ENCODE results near the gene MIDN. TPM values are rescaled to one million over a fixed set of nuclear protein-coding genes. Genes with fewer than 3 reads are reported as not detected.

MIDN gene
- total RNA-seq, 1 donor from 2014 or later: 19.7 TPM

DNA sequence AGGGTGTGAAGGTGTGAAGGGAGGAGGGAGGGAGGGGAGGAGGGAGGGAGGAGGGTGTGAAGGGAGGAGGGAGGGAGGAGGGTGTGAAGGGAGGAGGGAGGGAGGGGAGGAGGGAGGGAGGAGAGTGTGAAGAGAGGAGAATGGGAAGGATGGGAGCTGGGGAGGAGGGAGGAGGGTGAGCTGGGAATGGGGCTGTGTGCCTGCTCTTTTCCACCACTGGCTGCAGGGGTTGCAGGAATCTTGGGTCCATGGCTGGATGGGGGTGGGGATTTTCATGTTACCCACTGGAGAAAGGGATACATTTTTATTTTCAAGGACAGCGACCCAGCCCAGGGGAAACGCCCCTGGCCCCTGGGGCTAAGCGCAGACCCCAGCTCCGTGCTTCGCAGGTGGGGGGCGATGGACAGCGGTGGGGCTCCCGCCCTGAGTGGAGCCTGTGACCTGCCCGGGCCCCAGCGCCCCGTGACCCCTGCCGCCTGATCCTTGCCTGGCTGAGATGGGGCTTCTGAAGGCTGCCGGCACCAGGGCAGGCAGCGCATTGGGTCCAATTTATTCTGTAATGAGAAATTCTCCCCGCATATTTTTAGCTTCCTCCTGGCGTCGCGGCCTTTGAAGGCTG, 34.3 kb downstream of the MIDN start:
- no peak for DNase-seq

GRCh38 chr19:1283207-1283916, 35.0 kb downstream of the MIDN start:
- no peak for DNase-seq

GRCh38 chr19:1283917-1284292, 35.5 kb downstream of the MIDN start:
- no peak for DNase-seq

DNA sequence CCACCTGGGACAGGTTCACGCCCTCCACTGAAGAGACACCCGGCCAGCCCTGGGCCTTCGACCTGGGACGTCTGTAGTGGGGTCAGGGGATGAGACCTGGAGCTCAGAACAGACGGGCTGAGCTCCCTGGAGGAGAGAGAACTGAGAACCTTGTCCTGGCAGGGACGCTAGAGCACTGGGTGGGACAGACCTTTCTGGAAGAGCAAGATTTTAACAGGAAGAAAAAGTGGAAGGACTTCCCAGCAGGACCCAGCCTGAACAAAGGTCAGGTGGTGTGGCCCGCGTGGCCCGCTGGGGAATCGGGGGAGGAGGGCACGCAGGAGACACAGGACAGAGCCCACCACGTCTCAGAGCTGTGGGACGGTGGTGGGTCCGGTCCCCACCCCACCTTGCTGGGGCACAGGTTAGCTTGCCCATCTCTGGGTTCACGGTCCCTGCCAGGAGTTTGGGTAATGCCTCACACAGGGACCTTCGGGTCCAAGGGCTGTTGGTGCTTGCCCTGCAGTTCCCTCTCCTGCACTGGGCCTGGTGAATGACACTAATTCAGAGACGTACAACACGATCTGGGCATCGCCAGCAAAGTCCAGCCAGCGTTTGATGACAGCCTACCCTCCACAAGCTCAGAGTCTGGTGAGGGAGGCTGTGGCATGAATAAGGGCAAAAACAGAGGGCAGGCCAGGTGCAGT, 36.1 kb downstream of the MIDN start:
- no peak for DNase-seq

DNA sequence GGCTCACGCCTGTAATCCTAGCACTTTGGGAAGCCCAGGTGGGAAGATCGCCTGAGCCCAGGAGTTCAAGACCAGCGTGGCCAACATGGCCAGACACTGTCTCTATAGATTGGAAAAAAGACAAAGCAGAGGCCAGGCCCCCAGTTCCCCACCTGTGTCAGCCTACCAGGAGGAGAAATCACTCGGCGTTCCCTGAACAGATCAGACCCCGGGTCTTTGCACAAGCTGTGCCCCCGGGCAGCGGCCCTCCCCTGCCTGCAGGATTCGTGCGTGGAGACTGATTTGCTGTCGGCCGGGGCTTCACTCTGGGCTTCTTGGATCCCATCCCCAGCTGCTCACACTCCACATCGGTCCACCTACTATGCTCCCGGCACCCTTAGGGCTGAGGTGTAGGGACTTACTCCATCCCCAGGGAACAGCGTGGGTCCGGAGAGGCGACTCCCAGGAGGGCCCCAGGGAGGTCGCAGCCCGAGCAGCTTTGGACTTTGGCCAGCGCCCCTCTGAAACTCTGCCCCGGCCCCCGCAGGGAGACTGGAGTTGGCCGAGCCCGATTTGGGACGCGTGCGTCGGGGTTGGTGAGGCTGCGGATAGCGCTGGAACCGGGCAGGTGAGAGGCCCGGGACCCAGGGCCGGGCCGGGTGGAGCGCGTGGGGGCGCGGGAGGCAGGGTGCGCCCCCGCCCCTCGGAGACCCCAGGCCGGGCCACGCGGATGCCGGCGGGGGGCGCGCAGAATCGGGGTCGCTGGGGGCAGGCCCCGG, 36.8 kb downstream of the MIDN start:
- DNase-seq: no peak

GRCh38 chr19:1285737-1286360, 37.5 kb downstream of the MIDN start, which contains the start of gene EFNA2:
EFNA2 (plus strand) TSS chr19:1285873; CDS start chr19:1286169, 296 bp downstream.
- DNase-seq: no peak

DNA sequence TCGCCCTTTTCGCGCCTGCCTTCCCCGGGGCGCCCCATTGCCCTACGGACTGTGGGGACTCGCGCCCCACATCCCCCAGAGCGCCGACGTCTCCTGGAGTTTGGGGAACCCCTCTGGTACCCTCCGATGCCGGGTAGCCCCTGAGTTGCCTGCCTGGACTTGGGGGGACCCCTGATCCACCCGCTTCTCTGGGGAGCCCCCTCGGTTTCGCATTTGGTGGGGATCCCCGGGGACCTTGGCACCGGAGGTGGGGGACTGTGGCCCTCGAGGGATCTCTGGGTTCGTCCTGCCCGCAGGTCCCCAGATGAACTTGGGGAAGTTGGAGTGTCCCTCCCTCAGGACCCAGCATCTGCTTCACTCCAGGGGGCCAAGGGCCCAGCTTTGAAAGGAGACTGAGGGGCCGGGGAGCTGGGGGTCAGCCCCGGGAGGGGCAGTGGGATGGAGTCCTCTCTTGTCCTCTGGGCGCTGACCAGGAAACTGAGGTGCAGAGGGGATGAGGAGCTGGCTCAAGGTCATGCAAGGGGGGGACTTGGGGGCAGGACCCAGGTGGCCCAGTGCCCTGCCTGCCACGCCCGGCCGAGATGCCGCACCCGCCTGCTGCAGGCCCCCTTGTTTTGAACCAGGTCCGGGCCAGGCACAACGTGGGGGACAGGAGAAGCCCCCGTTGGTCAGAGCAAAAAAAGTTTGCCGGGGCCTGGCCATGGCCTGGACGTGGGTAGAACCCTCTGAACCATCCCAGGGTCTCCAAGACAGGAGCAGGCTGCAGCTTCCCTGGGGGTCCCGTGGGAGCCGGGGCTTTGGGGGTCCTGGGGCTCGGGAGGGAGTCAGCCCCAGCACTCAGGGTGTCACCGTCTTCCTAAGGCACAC, 38.3 kb downstream of the MIDN start:
- no peak for DNase-seq

DNA sequence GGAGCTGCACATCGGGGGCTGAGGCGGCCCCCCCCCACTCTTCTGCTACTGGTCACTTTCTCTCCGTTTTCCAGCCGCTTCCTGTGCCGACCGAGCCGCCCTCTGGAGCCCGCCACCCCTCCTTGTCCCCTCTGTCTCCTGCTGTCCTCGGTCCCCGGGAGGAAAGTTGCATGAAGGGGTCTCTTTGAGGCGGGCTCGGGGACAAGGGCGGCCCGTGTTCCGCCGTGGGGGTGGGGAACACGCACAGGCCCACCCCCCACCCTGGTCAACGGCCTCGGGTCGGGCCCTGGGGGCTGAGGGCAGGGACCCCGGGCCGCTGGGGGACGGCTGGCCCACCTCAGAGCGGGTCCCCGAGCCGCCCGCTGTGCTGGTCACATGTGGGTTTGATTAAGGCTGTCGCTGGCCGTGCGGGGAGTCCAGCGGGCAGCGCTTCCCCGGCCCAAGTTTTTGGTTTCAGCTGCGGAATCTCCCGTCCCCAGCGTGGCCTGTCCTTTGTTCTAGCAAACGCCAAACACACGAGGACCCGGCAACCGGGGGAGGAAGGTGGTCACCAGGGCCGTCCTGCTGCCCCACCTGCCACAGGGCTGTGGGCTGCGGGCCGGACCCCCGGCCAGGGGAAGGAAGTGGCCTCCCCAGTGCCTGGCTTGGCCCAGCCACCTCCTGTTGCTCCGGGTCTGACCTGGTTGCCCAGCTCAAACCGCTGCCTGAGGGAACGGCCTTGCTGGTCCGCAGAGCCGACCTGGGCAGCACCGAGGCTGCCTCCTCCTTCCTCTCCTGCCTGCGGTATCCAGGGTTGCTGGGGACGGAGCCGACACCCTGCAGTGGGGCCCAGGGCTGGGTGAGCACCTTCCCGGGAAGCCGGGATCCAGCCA, 39.2 kb downstream of the MIDN start:
- no peak for DNase-seq

GRCh38 chr19:1288226-1288612, 39.8 kb downstream of the MIDN start:
- DNase-seq: no peak

DNA sequence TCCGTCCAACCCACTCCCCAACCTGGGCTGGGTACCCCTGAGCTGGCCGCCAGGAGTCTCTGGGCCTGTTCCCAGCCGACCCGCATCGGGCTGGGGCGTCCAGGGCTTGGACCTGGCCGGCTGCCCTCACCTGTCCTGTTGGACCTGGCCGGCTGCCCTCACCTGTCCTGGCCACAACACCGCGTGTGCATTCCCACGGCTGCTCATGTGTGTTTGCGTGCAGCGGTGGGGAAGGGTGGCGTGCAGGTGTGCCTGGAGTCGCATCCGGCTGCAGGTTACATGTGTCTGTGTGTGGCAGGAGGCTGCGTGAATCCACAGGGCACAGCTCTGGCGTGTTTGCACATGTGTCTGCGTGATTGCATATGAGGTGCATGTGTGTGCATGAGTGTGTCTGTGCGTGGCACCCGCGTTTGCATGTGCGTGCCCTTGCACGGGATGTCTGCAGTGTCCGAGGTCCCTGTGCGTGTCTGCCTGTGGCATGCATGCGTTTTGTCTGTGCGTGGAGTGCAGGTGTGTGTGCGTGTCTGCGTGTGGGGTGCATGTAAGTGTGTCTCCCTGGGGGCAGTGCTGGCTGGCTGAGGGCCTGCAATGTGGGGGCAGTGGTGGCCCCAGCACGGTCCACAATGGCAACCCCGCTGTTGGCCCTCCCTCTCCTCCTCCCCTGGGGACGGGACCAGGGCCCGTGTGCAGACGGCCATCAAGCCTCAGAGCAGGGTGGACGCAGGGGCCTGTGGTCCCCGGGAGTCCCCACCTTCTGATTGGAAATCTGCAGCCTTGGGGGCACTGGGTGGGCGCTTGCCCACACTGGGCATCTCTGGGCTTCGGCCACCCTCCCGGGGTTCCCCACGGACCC, 40.7 kb downstream of the MIDN start:
- DNase-seq: no peak

GRCh38 chr19:1289686-1290025, 41.3 kb downstream of the MIDN start:
- DNase-seq: no peak

DNA sequence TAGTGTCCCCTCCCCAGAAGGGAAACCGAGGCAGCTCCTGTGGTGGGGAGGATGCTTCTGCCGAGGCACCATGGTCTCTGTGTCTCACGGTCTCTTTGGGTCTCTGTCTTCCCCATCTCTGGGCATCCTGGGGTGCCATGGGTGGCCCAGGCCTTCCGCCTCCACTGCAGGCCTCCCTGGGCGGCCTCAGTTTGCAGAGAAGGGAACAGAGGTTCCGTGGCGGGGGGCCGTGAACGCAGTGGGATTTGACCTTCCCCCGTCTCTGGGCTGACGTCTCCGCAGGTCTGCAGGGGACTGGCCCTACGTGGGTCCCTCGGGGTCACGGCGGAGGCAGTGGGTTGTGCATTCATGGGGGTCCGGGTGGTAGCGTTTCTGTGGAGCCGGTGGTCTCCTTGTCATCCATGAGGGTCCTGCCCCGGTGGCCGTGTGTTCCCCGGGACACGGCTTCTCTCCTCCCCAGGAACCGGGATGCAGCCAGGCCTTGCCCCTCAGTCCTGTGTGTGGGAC, 41.9 kb downstream of the MIDN start:
- DNase-seq: no peak

GRCh38 chr19:1290703-1291651, 42.6 kb downstream of the MIDN start:
- no peak for DNase-seq

DNA sequence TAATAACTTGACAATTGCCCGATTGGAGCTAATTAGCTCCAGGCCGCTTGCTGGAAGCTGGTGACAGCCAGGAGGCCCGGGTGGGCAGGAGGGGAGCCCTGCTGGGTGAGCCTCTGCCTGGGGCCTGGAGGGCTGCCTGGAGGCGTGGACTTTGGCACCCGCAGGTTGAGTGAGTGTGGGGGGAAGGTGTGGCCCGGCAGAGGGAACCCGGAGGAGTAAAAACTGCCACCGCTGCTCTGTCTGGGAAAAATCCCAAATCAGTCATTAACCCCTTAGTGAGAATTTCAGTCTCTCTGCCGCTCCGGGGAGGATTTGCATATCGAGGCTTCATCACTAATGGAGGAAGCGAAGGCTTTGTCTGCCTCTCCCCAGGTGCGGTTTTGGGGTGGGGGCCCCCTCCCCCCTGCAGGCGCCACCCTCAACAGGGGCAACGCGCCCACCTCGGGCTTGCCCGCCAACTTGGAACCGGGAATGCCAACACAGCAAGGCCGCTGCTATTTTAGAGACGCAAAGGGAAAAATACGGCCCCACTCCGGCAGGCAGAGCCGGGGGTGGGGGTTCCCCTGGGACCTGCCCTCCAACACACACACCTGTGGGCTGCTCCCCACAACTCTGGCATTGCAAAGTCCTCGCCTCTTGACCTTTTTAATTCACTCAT, 43.5 kb downstream of the MIDN start:
- DNase-seq: no peak

GRCh38 chr19:1292419-1293151, 44.2 kb downstream of the MIDN start:
- DNase-seq: no peak

DNA sequence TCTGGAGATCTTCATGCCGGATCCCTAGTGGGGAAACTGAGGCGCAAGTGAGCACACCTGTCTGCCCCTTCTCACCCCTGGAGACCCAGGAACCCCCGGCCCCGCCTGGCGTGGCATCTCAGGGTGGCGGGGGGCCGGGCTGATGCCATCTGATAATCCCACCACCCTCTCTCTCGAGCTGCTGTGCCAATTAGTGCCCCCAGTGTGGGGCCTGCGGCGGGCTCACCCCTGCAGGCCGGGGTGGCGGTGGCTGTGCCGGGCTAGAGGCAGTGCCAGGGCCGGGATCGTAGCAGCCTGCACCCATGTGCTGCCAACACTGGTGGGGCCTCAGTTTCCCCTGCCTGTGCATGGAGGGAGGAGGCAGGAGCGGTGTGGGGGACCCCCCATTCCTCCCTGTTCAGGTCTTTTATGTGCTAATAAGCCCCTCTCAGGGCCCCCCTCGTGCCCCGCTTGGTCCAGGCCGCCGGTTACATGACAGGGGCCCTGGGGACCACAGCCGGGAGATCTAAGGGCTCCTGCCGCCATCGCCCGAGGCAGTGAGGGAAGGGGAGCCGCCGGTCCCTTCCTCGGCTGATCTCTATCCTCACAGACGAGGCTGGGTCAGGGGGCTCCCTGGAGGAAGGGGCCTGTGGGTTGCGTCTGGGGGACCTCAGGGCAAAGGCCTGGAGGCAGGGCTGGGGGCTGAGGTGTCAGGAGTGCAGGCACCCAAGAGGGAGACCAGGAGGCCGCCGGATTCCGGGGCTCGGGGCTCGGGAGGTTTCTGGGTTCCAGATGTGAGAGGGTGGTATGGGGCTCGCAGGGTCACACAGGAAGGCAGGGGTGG, 45.6 kb downstream of the MIDN start:
- DNase-seq: no peak

Data from skin of body (tissue), 2 donors.